K562 (cell line): ENCODE data around the gene ABHD8. TPM values are rescaled to one million over a fixed set of nuclear protein-coding genes. Genes with fewer than 3 reads are reported as not detected.

Experiments used
- AFF4 ChIP-seq: sonication (generic); formaldehyde crosslinking; IDR thresholded peaks from 2 replicates; pipeline ENCODE4 v1.8.0; 2023; ENCODE audit warnings: mild to moderate bottlenecking, missing genetic modification reagents
- ARID2 ChIP-seq: fragments of 450-650 bp; IDR thresholded peaks from 2 replicates; pipeline ENCODE4 v1.6.1; 2017; ENCODE audit warnings: antibody characterized with exemption, mild to moderate bottlenecking
- BRCA1 ChIP-seq, 2 experiments: fragments of 450-650 bp in 1 of 2; sonication (generic) in 1 of 2; formaldehyde crosslinking in 1 of 2; IDR thresholded peaks; 2 replicates each; pipeline versions ENCODE4 v1.5.0 to v1.6.1; 2017 to 2020; ENCODE audit warnings: mild to moderate bottlenecking in 1 of 2, missing genetic modification reagents in 1 of 2
- CHD1 ChIP-seq: fragments of 200-600 bp; sonication (generic); IDR thresholded peaks from one replicate; pipeline ENCODE4 v1.6.1; 2012; ENCODE audit warnings: mild to moderate bottlenecking, moderate library complexity, low read length, inconsistent platforms
- CHD4 ChIP-seq: fragments of 200-600 bp; sonication (generic); IDR thresholded peaks from 3 replicates; pipeline ENCODE4 v1.6.1; 2012; ENCODE audit warnings: low read depth, mild to moderate bottlenecking, mixed read lengths, low read length, inconsistent platforms; ENCODE audit not compliant: insufficient read depth, insufficient replicate concordance, poor library complexity, severe bottlenecking
- EHMT2 ChIP-seq: fragments of 450-650 bp; IDR thresholded peaks from 2 replicates; pipeline ENCODE4 v1.6.1; 2018; ENCODE audit warnings: antibody characterized with exemption
- HDAC8 ChIP-seq: fragments of 450-650 bp; IDR thresholded peaks from 2 replicates; pipeline ENCODE4 v1.6.1; 2016; ENCODE audit warnings: mild to moderate bottlenecking, missing genetic modification characterization, moderate library complexity, missing compliant biosample characterization
- HMG20A ChIP-seq: fragments of 450-650 bp; formaldehyde crosslinking; conservative IDR thresholded peaks from 2 replicates; pipeline ENCODE4 v1.4.0; 2020; ENCODE audit warnings: mild to moderate bottlenecking, mixed read lengths
- JUN ChIP-seq, 2 experiments: sonication (generic) in 1 of 2; formaldehyde crosslinking in 1 of 2; IDR thresholded peaks; 2 replicates each; pipeline versions ENCODE4 v1.6.1 to v1.8.0; 2012 to 2022; ENCODE audit warnings: borderline replicate concordance in 2 of 2, mild to moderate bottlenecking in 2 of 2, improper control_type of control experiment in 1 of 2, low read depth in 1 of 2, low read length in 1 of 2, missing genetic modification reagents in 1 of 2
- MIER1 ChIP-seq: fragments of 450-650 bp; IDR thresholded peaks from 2 replicates; pipeline ENCODE4 v1.6.1; 2016; ENCODE audit warnings: antibody characterized with exemption, mild to moderate bottlenecking, low read depth
- PCBP1 ChIP-seq: fragments of 200-400 bp; formaldehyde crosslinking; IDR thresholded peaks from 2 replicates; pipeline ENCODE4 v1.6.1; 2018; ENCODE audit warnings: mild to moderate bottlenecking, low read depth, low read length; ENCODE audit not compliant: poor library complexity, severe bottlenecking
- SLC30A9 ChIP-seq: fragments of 250-450 bp; sonication (Bioruptor Pico); IDR thresholded peaks from 2 replicates; pipeline ENCODE4 v1.8.0; 2022; ENCODE audit warnings: mild to moderate bottlenecking, moderate library complexity
- SNRNP70 ChIP-seq: fragments of 200-400 bp; formaldehyde crosslinking; optimal IDR thresholded peaks from 2 replicates; pipeline ENCODE3; 2017; ENCODE audit warnings: low read depth, low read length
- TCF7 ChIP-seq: sonication (generic); IDR thresholded peaks from 2 replicates; pipeline ENCODE4 v1.6.1; 2016; ENCODE audit warnings: antibody characterized with exemption, borderline replicate concordance
- XRCC3 ChIP-seq: fragments of 450-650 bp; IDR thresholded peaks from 2 replicates; pipeline ENCODE4 v1.6.1; 2017; ENCODE audit warnings: mild to moderate bottlenecking, moderate library complexity
- ZBTB5 ChIP-seq: fragments of 450-650 bp; IDR thresholded peaks from 2 replicates; pipeline ENCODE4 v1.6.1; 2017; ENCODE audit warnings: antibody characterized with exemption
- ZNF232 ChIP-seq: sonication (generic); formaldehyde crosslinking; IDR thresholded peaks from 2 replicates; pipeline ENCODE4 v1.8.0; 2022; ENCODE audit warnings: mild to moderate bottlenecking, missing genetic modification reagents
- polyA plus RNA-seq, 8 experiments: library from polyadenylated mRNA; depleted of rRNA in 4 of 8; stranded (reverse) in 5 of 8; unstranded in 3 of 8; fragments of >200 nt; fragmentation: Nextera tagmentation in 2 of 8; fragmentation: Illumina TruSeq in 1 of 8; extraction: Ambion mirVana in 2 of 8; extraction: Trizol in 1 of 8; gene quantifications; 2 replicates each; pipeline versions ENCODE4 v1.2.1 to v1.2.3, GENCODE V29; 2011 to 2014; ENCODE audit warnings: inconsistent platforms in 1 of 8, missing spikeins in 1 of 8
- total RNA-seq, 7 experiments: library from RNA; depleted of rRNA in 6 of 7; stranded (reverse); fragments of >200 nt in 6 of 7; fragmentation: Illumina TruSeq in 2 of 7; extraction: Trizol in 2 of 7; gene quantifications; 2 replicates each; pipeline versions ENCODE4 v1.2.1 to v1.2.3, GENCODE V29; 2011 to 2021; ENCODE audit warnings: low replicate concordance in 1 of 7
- TF ChIP-seq, protein P1 (sequence below): fragments of 450-650 bp; IDR thresholded peaks from 2 replicates; pipeline ENCODE4 v1.6.1; 2016

The ABHD8 gene
- total and polyA plus RNA-seq, 9 of the 15 experiments (the other 6 are each of a cell fraction or from before 2014, with no cell fraction given): 0.04 to 6.6 (median 2.0) TPM; not detected in 1

DNA sequence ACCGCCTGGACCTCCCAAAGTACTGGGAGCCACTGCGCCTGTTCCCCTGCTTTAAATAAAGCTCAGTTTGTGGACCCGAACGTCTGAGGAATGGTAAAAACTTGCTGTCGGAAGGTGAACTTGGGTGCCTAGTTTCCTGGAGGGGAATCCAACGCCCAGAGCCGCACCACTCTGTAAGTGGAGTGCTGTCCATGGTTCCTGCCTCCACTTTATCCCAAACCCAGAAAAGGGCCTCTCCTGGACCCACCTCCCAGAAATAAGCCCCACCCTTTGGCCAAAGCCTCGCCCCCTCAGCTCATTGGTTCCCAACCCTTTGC, 29.1 kb upstream of the ABHD8 start (continued):
- TF ChIP-seq CHD1 (no peak), CHD4 (no peak), BRCA1 (IDR thresholded peaks at IDR 0.05) (no peak), BRCA1 (CRISPR knock-in tag; IDR thresholded peaks at IDR 0.05) (no peak), XRCC3 (no peak), ZNF232 (no peak), HDAC8 (no peak), EHMT2 (peak; percentile 42; the same call in 1 of the 2 replicates), AFF4 (no peak), ZBTB5 (no peak), SLC30A9 (CRISPR knock-in tag) (no peak), JUN (IDR thresholded peaks at IDR 0.05; ENCODE audit: borderline replicate concordance, low read depth, low read length) (0 out of 2 replicates have a peak, but pooled peaks have one; percentile 3), JUN (CRISPR knock-in tag; IDR thresholded peaks at IDR 0.05; ENCODE audit: borderline replicate concordance) (no peak), HMG20A (CRISPR knock-in tag) (no peak), PCBP1 (no peak), MIER1 (peak; percentile 50; the same call in 1 of the 2 replicates), SNRNP70 (no peak), TCF7 (no peak), ARID2 (no peak)
- TF ChIP-seq, protein P1, sequence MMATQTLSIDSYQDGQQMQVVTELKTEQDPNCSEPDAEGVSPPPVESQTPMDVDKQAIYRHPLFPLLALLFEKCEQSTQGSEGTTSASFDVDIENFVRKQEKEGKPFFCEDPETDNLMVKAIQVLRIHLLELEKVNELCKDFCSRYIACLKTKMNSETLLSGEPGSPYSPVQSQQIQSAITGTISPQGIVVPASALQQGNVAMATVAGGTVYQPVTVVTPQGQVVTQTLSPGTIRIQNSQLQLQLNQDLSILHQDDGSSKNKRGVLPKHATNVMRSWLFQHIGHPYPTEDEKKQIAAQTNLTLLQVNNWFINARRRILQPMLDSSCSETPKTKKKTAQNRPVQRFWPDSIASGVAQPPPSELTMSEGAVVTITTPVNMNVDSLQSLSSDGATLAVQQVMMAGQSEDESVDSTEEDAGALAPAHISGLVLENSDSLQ: no peak
